Heart left ventricle (tissue), 16 donors: ENCODE data around the gene CCT6A. TPM values are rescaled to one million over a fixed set of nuclear protein-coding genes. Genes with fewer than 3 reads are reported as not detected.
"Not testable (repeated sequence)": the region's sequence is repeated elsewhere in the genome, so short reads cannot be mapped to it uniquely, and the experiment has no call there.

Source experiments
- ATAC-seq, 4 donors: fragments of 200-7000 bp; cut with Tn5 transposase; one replicate each; pipeline ENCODE4 v1.9.1; 2020 to 2022; ENCODE audit warnings: moderate library complexity in 4 of 4, mild to moderate bottlenecking in 3 of 4, moderate number of reproducible peaks in 1 of 4
- DNase-seq, 5 donors: peaks; one replicate each; pipeline ENCODE4 v3.0.0-alpha.2; 2020
- H3K27ac ChIP-seq, 12 donors: fragments of 200-600 bp; sonication (generic) in 4 of 12; one replicate each; pipeline versions ENCODE4 v1.5.0 to v1.8.0; 2016 to 2022; ENCODE audit warnings: mild to moderate bottlenecking in 2 of 12
- H3K27me3 ChIP-seq, 9 donors: fragments of 200-600 bp; sonication (generic) in 2 of 9; one replicate each; pipeline versions ENCODE4 v1.5.1 to v1.8.0; 2016 to 2022; ENCODE audit warnings: mild to moderate bottlenecking in 3 of 9
- H3K36me3 ChIP-seq, 9 donors: fragments of 200-600 bp; sonication (generic) in 2 of 9; one replicate each; pipeline versions ENCODE4 v1.5.0 to v1.8.0; 2018 to 2022; ENCODE audit warnings: mild to moderate bottlenecking in 2 of 9
- H3K4me1 ChIP-seq, 12 donors: fragments of 200-600 bp; sonication (generic) in 4 of 12; one replicate each; pipeline versions ENCODE4 v1.5.0 to v1.8.0; 2016 to 2022; ENCODE audit warnings: mild to moderate bottlenecking in 3 of 12
- H3K4me3 ChIP-seq, 12 donors: fragments of 200-600 bp; sonication (generic) in 4 of 12; one replicate each; pipeline versions ENCODE4 v1.5.0 to v1.8.0; 2017 to 2022; ENCODE audit warnings: mild to moderate bottlenecking in 9 of 12, moderate library complexity in 4 of 12
- H3K9me3 ChIP-seq, 12 donors: fragments of 200-600 bp; sonication (generic) in 4 of 12; one replicate each; pipeline versions ENCODE4 v1.5.0 to v1.8.0; 2016 to 2022; ENCODE audit warnings: mild to moderate bottlenecking in 1 of 12
- CTCF ChIP-seq, 12 donors: fragments of 200-600 bp; sonication (generic) in 4 of 12; IDR thresholded peaks; one replicate each; pipeline versions ENCODE4 v1.5.0 to v1.8.0; 2018 to 2022; ENCODE audit warnings: antibody characterized with exemption in 12 of 12, mild to moderate bottlenecking in 5 of 12
- POLR2A ChIP-seq, 2 donors: fragments of 450-650 bp; IDR thresholded peaks; one replicate each; pipeline ENCODE4 v1.6.1; 2017; ENCODE audit warnings: antibody characterized with exemption in 2 of 2, mild to moderate bottlenecking in 2 of 2, moderate library complexity in 2 of 2
- WGBS, 4 donors: extraction: QIAGEN DNeasy Blood & Tissue Kit in 2 of 4; methylation state at CpG; one replicate each; pipeline versions ENCODE4 v1.1.5 to v1.1.7; 2013 to 2018; 5-methylcytosine and 5-hydroxymethylcytosine counted together
- intact Hi-C, 10 donors: fragments of 100-400 bp; cut with DNase I; formaldehyde crosslinking; loops; one replicate each; pipeline versions ENCODE4 v1.11.1 to v1.14.2; 2022
- polyA plus RNA-seq, 2 donors: library from polyadenylated mRNA; stranded (reverse); fragments of 200-250 nt; gene quantifications; one replicate each; pipeline ENCODE4 v1.2.3, GENCODE V29; 2013
- total RNA-seq, 9 donors: library from RNA; depleted of rRNA in 2 of 9; stranded (reverse); fragments of >200 nt in 2 of 9; fragmentation: NEBNext Ultra II Directional in 3 of 9; extraction: Animal tissue kit (Norgen Biotek cat#: 25700) in 3 of 9; gene quantifications; one replicate each; pipeline versions ENCODE4 v1.1.0 to v1.2.4, GENCODE V29; 2016 to 2023
- donor health status: ischemic (EF 13 %, LVEDD 7.1; RV severe dilation, severe dysfunction).
- donor health status: healthy with polysubstance abuse.
- donor health status: DM: no; HTN: yes; CAD: no.
- donor health status: DM: no; HTN: no; CAD: no.
- donor health status: ischemic (EF 25% LVEDD 6.9; RV normal size, moderate dysfunction).
- donor health status: ischemic (EF 25% LVEDD 5.7; RV mildly dilated, moderate dysfunction).
- donor health status: healthy.
- donor health status: DM: yes; HTN: yes; CAD: no.
- donor health status: ischemic (EF 35%, LVEDD 5.7; RV mildly dilated, moderate dysfunction).
- donor health status: nonischemic (EF 11% LVEDD 7.7; RV severe dilation, severe dysfunction).
- donor health status: DM: yes; HTN: yes; CAD: no.
- donor health status: PGD.
- donor health status: ischemic (EF 29% LVEDD 5.4; RV normal size, mild dysfunction).
- donor health status: nonischemic (EF 23%, LVEDD 6.1; RV moderate dilation, normal function).

Gene CCT6A
- total and polyA plus RNA-seq, 11 donors = 44.6 to 180 (median 64.2) TPM

- intact Hi-C loops = loop anchor here in 2 of 10 donors (2.0 to 10.0 kb wide), 3 partner anchors 15 to 223 kb away; partner anchors contain the start of genes CCT6A (in 1 of the 2), PHKG1 (in 1 of the 2), PSPH (in 1 of the 2) and ZNF713 (in 1 of the 2)
- no peak for TF ChIP-seq CTCF (IDR thresholded peaks at IDR 0.05)
- no peak for TF ChIP-seq POLR2A (IDR thresholded peaks at IDR 0.05)
- WGBS, 4 donors = 92 to 97% (median 97%) methylated on average over 1 of the region's 1 CpG
Observed at GRCh38 chr7:56107954-56108258, 56.3 kb downstream of the CCT6A start.

GRCh38 chr7:56110611-56111010 is 59.0 kb downstream of the CCT6A start:
- no peak for TF ChIP-seq POLR2A (IDR thresholded peaks at IDR 0.05)
- no peak for TF ChIP-seq CTCF (IDR thresholded peaks at IDR 0.05)
- DNase-seq = no peak
- Histone ChIP-seq H3K4me3 (no peak overlapping the region), H3K27ac (no peak overlapping the region), H3K36me3 (no peaks in the 10 kb centered on the region), H3K4me1 (peaks cover 0 to 9% (median 0%) of the 10 kb centered on the region in 12 donors), H3K9me3 (no peaks in the 10 kb centered on the region), H3K27me3 (peaks cover 0 to 7% (median 1%) of the 10 kb centered on the region in 9 donors)
- intact Hi-C loops = no loop called here
- no peak for ATAC-seq
- WGBS, 4 donors = 50 to 92% (median 65%) methylated on average over 1 of the region's 1 CpG

More at GRCh38 chr7:56107954-56108258, 56.3 kb downstream of the CCT6A start:
- peaks cover 0 to 19% (median 14%) of the 10 kb centered on the region in 9 donors for H3K36me3 ChIP-seq
- DNase-seq (no peak), ATAC-seq (no peak)
- no peak overlapping the region for H3K27ac ChIP-seq
- H3K4me1 ChIP-seq = peaks cover 3 to 20% (median 11%) of the 10 kb centered on the region in 12 donors
- H3K4me3 ChIP-seq = no peak overlapping the region
- no peaks in the 10 kb centered on the region for H3K9me3 ChIP-seq
- H3K27me3 ChIP-seq = peaks cover 0 to 4% (median 0%) of the 10 kb centered on the region in 9 donors

GRCh38 chr7:56112244-56112643 is 60.7 kb downstream of the CCT6A start:
- H3K36me3 ChIP-seq, H3K4me1 ChIP-seq, DNase-seq, H3K9me3 ChIP-seq, ATAC-seq, intact Hi-C loops, H3K4me3 ChIP-seq, H3K27ac ChIP-seq: not testable (repeated sequence)
- 82 to 89% (median 88%) methylated on average over 3 of the region's 3 CpGs for WGBS, 4 donors
- peaks cover 8 to 24% (median 10%) of the 10 kb centered on the region in 9 donors for H3K27me3 ChIP-seq

Other genes with a start within 250 kb of the CCT6A start
- not detected for gene SEPTIN14, start 189.0 kb upstream of the CCT6A start, total RNA-seq
- not detected for gene SEPTIN14, start 189.0 kb upstream of the CCT6A start, polyA plus RNA-seq
- gene ZNF713, start 164.3 kb upstream of the CCT6A start, total RNA-seq = 1 to 10 TPM; 1.9 to 4.9 (median 3.0) TPM
- gene ZNF713, start 164.3 kb upstream of the CCT6A start, polyA plus RNA-seq = 1 to 10 TPM; 1.9 to 2.1 TPM
- 10 to 100 TPM; 14.8 to 24.2 (median 19.0) TPM for gene MRPS17, start 99.9 kb upstream of the CCT6A start, total RNA-seq
- gene MRPS17, start 99.9 kb upstream of the CCT6A start, polyA plus RNA-seq = 10 to 100 TPM; 17.6 to 28.1 TPM
- gene NIPSNAP2, start 87.2 kb upstream of the CCT6A start, total RNA-seq = 100 to 1,000 TPM; 184 to 529 (median 329) TPM
- gene NIPSNAP2, start 87.2 kb upstream of the CCT6A start, polyA plus RNA-seq = 100 to 1,000 TPM; 119 to 158 TPM
- gene PSPH, start 321 bp upstream of the CCT6A start, total RNA-seq = 10 to 100 TPM in 2 of 9 donors, 1 to 10 TPM in 7; 7.5 to 15.9 (median 8.9) TPM
- 10 to 100 TPM in 1 of 2 donors, 1 to 10 TPM in 1; 3.5 to 12.1 TPM for gene PSPH, start 321 bp upstream of the CCT6A start, polyA plus RNA-seq
- 10 to 100 TPM; 23.1 to 61.5 (median 30.9) TPM for gene SUMF2, start 12.5 kb downstream of the CCT6A start, total RNA-seq
- gene SUMF2, start 12.5 kb downstream of the CCT6A start, polyA plus RNA-seq = 10 to 100 TPM; 35.5 to 42.4 TPM
- gene PHKG1, start 41.2 kb downstream of the CCT6A start, total RNA-seq = 100 to 1,000 TPM in 1 of 9 donors, 10 to 100 TPM in 7, 1 to 10 TPM in 1; 5.9 to 150 (median 19.9) TPM
- 1 to 10 TPM; 2.4 to 8.5 TPM for gene PHKG1, start 41.2 kb downstream of the CCT6A start, polyA plus RNA-seq
- 100 to 1,000 TPM; 368 to 511 (median 412) TPM for gene CHCHD2, start 54.7 kb downstream of the CCT6A start, total RNA-seq
- 1,000 to 10,000 TPM in 1 of 2 donors, 100 to 1,000 TPM in 1; 245 to 1,085 TPM for gene CHCHD2, start 54.7 kb downstream of the CCT6A start, polyA plus RNA-seq
- gene NUPR2, start 64.7 kb downstream of the CCT6A start, total RNA-seq = not detected
- gene NUPR2, start 64.7 kb downstream of the CCT6A start, polyA plus RNA-seq = not detected